ENCODE results near the gene ACSS3.

ACSS3 gene

DNA sequence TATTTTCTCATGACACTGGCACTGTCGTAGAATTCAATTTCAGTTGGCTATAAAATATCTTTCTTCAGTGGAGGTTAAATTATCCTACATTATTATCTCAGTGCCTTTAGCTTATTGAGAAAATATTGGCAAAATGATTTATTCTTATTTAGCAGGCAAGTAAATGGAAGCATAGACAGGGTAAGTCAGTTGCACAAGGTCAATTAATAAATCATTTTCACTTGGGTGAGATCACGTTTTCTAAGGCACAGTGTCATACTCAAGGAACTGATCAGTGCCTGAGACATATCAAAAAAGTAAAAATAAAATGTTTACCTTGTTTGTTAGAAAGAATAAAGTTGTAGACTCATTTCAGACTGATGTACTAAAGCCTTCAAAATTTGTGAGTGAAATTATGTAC, 95.0 kb downstream of the ACSS3 start:
- Histone ChIP-seq H3K4me1 (ENCODE audit: control insufficient read depth, insufficient read depth, low read depth, low read length) (no peaks in the 10 kb centered on the region), H2BK120ac (ENCODE audit: low read depth, low read length) (no peak overlapping the region), H3K4me2 (ENCODE audit: low read length, poor library complexity, severe bottlenecking) (no peak overlapping the region), H3K9me3 (ENCODE audit: control insufficient read depth, low read length) (peaks cover 24% of the 10 kb centered on the region), H2BK5ac (ENCODE audit: low read depth, low read length, poor library complexity, severe bottlenecking) (no peak overlapping the region), H4K91ac (ENCODE audit: low read length) (no peak overlapping the region), H2BK15ac (ENCODE audit: low read depth, poor library complexity, severe bottlenecking) (no peak overlapping the region), H2AK5ac (ENCODE audit: low read length, severe bottlenecking) (no peak overlapping the region), H3K36me3 (ENCODE audit: control insufficient read depth in 1 of 2, insufficient read depth in 2 of 2, low read depth in 1 of 2, low read length in 2 of 2) (peaks cover 0 to 20% of the 10 kb centered on the region in 2 experiments), H3K27me3 (ENCODE audit: control insufficient read depth in 1 of 2, insufficient read depth in 1 of 2, low read length in 2 of 2) (no peaks in the 10 kb centered on the region), H3K18ac (ENCODE audit: low read depth in 1 of 2, low read length in 2 of 2) (no peak overlapping the region), H3K4ac (ENCODE audit: low read depth in 1 of 2, low read length in 2 of 2) (no peak overlapping the region), H3K14ac (ENCODE audit: low read length in 2 of 2) (no peak overlapping the region), H2BK12ac (ENCODE audit: low read length in 2 of 2) (no peak overlapping the region), H4K8ac (ENCODE audit: low read length) (no peak overlapping the region), H3K27ac (ENCODE audit: low read length, poor library complexity, severe bottlenecking) (no peak overlapping the region), H3K4me3 (ENCODE audit: insufficient read depth in 1 of 2, low read depth in 1 of 2, low read length in 2 of 2) (no peak overlapping the region), H3K9ac (ENCODE audit: low read length) (no peak overlapping the region), H2AFZ (ENCODE audit: low read depth, low read length) (no peak overlapping the region), H3K79me1 (replicated peaks; ENCODE audit: low read length, poor library complexity, severe bottlenecking) (no peaks in the 10 kb centered on the region), H3K23ac (ENCODE audit: low read length in 2 of 2) (no peak overlapping the region)
- WGBS, result 75% methylated on average over 1 of the region's 2 CpGs
- DNase-seq, result no peak

GRCh38 chr12:81174664-81175063, 96.8 kb downstream of the ACSS3 start:
- no peak overlapping the region for H3K4me3 ChIP-seq (ENCODE audit: insufficient read depth in 1 of 2, low read depth in 1 of 2, low read length in 2 of 2)
- no peaks in the 10 kb centered on the region for H3K79me1 ChIP-seq (replicated peaks; ENCODE audit: low read length, poor library complexity, severe bottlenecking)
- H3K23ac ChIP-seq (ENCODE audit: low read length in 2 of 2), result no peak overlapping the region
- H2BK15ac ChIP-seq (ENCODE audit: low read depth, poor library complexity, severe bottlenecking), result no peak overlapping the region
- H3K27me3 ChIP-seq (ENCODE audit: control insufficient read depth in 1 of 2, insufficient read depth in 1 of 2, low read length in 2 of 2), result no peaks in the 10 kb centered on the region
- H2AK5ac ChIP-seq (ENCODE audit: low read length, severe bottlenecking), result no peak overlapping the region
- H2AFZ ChIP-seq (ENCODE audit: low read depth, low read length), result no peak overlapping the region
- no peak overlapping the region for H3K4ac ChIP-seq (ENCODE audit: low read depth in 1 of 2, low read length in 2 of 2)
- no peak overlapping the region for H3K14ac ChIP-seq (ENCODE audit: low read length in 2 of 2)
- H3K36me3 ChIP-seq (ENCODE audit: control insufficient read depth in 1 of 2, insufficient read depth in 2 of 2, low read depth in 1 of 2, low read length in 2 of 2), result peaks cover 0 to 20% of the 10 kb centered on the region in 2 experiments
- H4K91ac ChIP-seq (ENCODE audit: low read length), result no peak overlapping the region
- 48% methylated on average over 4 of the region's 4 CpGs for WGBS
- H3K9ac ChIP-seq (ENCODE audit: low read length), result no peak overlapping the region
- H2BK5ac ChIP-seq (ENCODE audit: low read depth, low read length, poor library complexity, severe bottlenecking), result no peak overlapping the region
- no peak overlapping the region for H3K18ac ChIP-seq (ENCODE audit: low read depth in 1 of 2, low read length in 2 of 2)
- no peak overlapping the region for H3K4me2 ChIP-seq (ENCODE audit: low read length, poor library complexity, severe bottlenecking)
- no peaks in the 10 kb centered on the region for H3K4me1 ChIP-seq (ENCODE audit: control insufficient read depth, insufficient read depth, low read depth, low read length)
- no peak overlapping the region for H4K8ac ChIP-seq (ENCODE audit: low read length)
- H2BK120ac ChIP-seq (ENCODE audit: low read depth, low read length), result no peak overlapping the region
- H3K9me3 ChIP-seq (ENCODE audit: control insufficient read depth, low read length), result peaks cover 24% of the 10 kb centered on the region
- no peak for DNase-seq
- H2BK12ac ChIP-seq (ENCODE audit: low read length in 2 of 2), result no peak overlapping the region
- no peak overlapping the region for H3K27ac ChIP-seq (ENCODE audit: low read length, poor library complexity, severe bottlenecking)

DNA sequence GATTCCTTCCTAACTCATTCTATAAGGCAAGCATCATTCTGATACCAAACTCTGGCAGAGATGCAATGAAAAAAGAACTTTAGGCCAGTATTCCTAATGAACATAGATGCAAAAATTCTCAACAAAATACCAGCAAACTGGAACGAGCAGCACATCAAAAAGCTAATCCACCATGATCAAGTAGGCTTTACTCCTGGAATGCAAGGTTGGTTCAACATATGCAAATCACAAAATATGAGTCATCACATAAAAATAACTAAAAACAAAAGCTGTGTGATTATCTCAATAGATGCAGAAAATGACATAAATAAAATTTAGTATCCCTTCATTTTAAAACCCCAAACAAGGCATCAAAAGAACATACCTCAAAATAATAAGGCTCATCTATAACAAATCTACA, 98.9 kb downstream of the ACSS3 start:
- WGBS, result 60% methylated on average over 1 of the region's 1 CpG
- Histone ChIP-seq H3K9me3 (ENCODE audit: control insufficient read depth, low read length) (peaks cover 24% of the 10 kb centered on the region), H3K27ac (ENCODE audit: low read length, poor library complexity, severe bottlenecking) (no peak overlapping the region), H3K18ac (ENCODE audit: low read depth in 1 of 2, low read length in 2 of 2) (no peak overlapping the region), H2BK120ac (ENCODE audit: low read depth, low read length) (no peak overlapping the region), H2AK5ac (ENCODE audit: low read length, severe bottlenecking) (no peak overlapping the region), H3K4me2 (ENCODE audit: low read length, poor library complexity, severe bottlenecking) (no peak overlapping the region), H2BK12ac (ENCODE audit: low read length in 2 of 2) (no peak overlapping the region), H3K36me3 (ENCODE audit: control insufficient read depth in 1 of 2, insufficient read depth in 2 of 2, low read depth in 1 of 2, low read length in 2 of 2) (peaks cover 0 to 25% of the 10 kb centered on the region in 2 experiments), H3K4ac (ENCODE audit: low read depth in 1 of 2, low read length in 2 of 2) (no peak overlapping the region), H4K91ac (ENCODE audit: low read length) (no peak overlapping the region), H3K4me1 (ENCODE audit: control insufficient read depth, insufficient read depth, low read depth, low read length) (no peaks in the 10 kb centered on the region), H3K9ac (ENCODE audit: low read length) (no peak overlapping the region), H2BK15ac (ENCODE audit: low read depth, poor library complexity, severe bottlenecking) (no peak overlapping the region), H3K4me3 (ENCODE audit: insufficient read depth in 1 of 2, low read depth in 1 of 2, low read length in 2 of 2) (no peak overlapping the region), H3K27me3 (ENCODE audit: control insufficient read depth in 1 of 2, insufficient read depth in 1 of 2, low read length in 2 of 2) (no peaks in the 10 kb centered on the region), H2BK5ac (ENCODE audit: low read depth, low read length, poor library complexity, severe bottlenecking) (no peak overlapping the region), H3K79me1 (replicated peaks; ENCODE audit: low read length, poor library complexity, severe bottlenecking) (no peaks in the 10 kb centered on the region), H3K14ac (ENCODE audit: low read length in 2 of 2) (no peak overlapping the region), H3K23ac (ENCODE audit: low read length in 2 of 2) (no peak overlapping the region), H2AFZ (ENCODE audit: low read depth, low read length) (no peak overlapping the region), H4K8ac (ENCODE audit: low read length) (no peak overlapping the region)
- no peak for DNase-seq

DNA sequence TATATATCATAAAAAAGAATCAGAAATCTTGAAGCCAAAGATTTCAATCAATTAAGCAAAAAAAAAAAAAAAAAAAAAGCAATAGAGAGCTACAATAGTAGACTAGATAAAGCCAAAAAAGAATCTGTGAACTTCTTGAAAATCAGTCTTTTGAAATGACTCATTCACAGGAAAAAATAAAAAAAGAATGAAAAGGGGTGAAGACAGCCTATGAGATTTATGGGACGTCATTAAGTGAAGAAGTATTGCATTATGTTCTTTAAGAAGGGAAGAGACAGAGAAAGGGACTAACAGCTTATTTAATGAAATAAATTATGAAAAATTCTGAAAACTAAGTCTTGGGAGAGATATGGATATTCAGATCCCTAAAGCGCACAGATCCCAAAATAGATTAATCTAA, 103.8 kb downstream of the ACSS3 start:
- WGBS, result 33% methylated on average over 1 of the region's 2 CpGs
- Histone ChIP-seq H2AFZ (ENCODE audit: low read depth, low read length) (no peak overlapping the region), H2BK120ac (ENCODE audit: low read depth, low read length) (no peak overlapping the region), H3K23ac (ENCODE audit: low read length in 2 of 2) (no peak overlapping the region), H3K9ac (ENCODE audit: low read length) (no peak overlapping the region), H2BK12ac (ENCODE audit: low read length in 2 of 2) (no peak overlapping the region), H3K9me3 (ENCODE audit: control insufficient read depth, low read length) (peaks cover 13% of the 10 kb centered on the region), H3K27me3 (ENCODE audit: control insufficient read depth in 1 of 2, insufficient read depth in 1 of 2, low read length in 2 of 2) (no peaks in the 10 kb centered on the region), H3K4me1 (ENCODE audit: control insufficient read depth, insufficient read depth, low read depth, low read length) (no peaks in the 10 kb centered on the region), H4K91ac (ENCODE audit: low read length) (no peak overlapping the region), H3K18ac (ENCODE audit: low read depth in 1 of 2, low read length in 2 of 2) (no peak overlapping the region), H2BK5ac (ENCODE audit: low read depth, low read length, poor library complexity, severe bottlenecking) (no peak overlapping the region), H3K79me1 (replicated peaks; ENCODE audit: low read length, poor library complexity, severe bottlenecking) (no peaks in the 10 kb centered on the region), H3K27ac (ENCODE audit: low read length, poor library complexity, severe bottlenecking) (no peak overlapping the region), H4K8ac (ENCODE audit: low read length) (no peak overlapping the region), H2BK15ac (ENCODE audit: low read depth, poor library complexity, severe bottlenecking) (no peak overlapping the region), H3K36me3 (ENCODE audit: control insufficient read depth in 1 of 2, insufficient read depth in 2 of 2, low read depth in 1 of 2, low read length in 2 of 2) (peaks cover 0 to 14% of the 10 kb centered on the region in 2 experiments), H3K4ac (ENCODE audit: low read depth in 1 of 2, low read length in 2 of 2) (no peak overlapping the region), H2AK5ac (ENCODE audit: low read length, severe bottlenecking) (no peak overlapping the region), H3K14ac (ENCODE audit: low read length in 2 of 2) (no peak overlapping the region), H3K4me3 (ENCODE audit: insufficient read depth in 1 of 2, low read depth in 1 of 2, low read length in 2 of 2) (no peak overlapping the region), H3K4me2 (ENCODE audit: low read length, poor library complexity, severe bottlenecking) (no peak overlapping the region)
- peak; percentile 15 for DNase-seq
